Urinary bladder (tissue), 4 donors: Measurements from ENCODE around the gene LMX1B. TPM values are rescaled to one million over a fixed set of nuclear protein-coding genes. Genes with fewer than 3 reads are reported as not detected.

Source experiments
- DNase-seq: peaks from one replicate; pipeline ENCODE4 v3.0.0-alpha.2; 2015; ENCODE audit errors: extremely low spot score
- H3K27ac ChIP-seq: one replicate; pipeline ENCODE4 v1.5.1; 2013; ENCODE audit warnings: low read depth, mild to moderate bottlenecking, moderate library complexity
- H3K36me3 ChIP-seq: one replicate; pipeline ENCODE4 v1.6.1; 2013; ENCODE audit warnings: mild to moderate bottlenecking, moderate library complexity; ENCODE audit not compliant: insufficient read depth
- H3K4me1 ChIP-seq: one replicate; pipeline ENCODE4 v1.6.1; 2013; ENCODE audit warnings: mild to moderate bottlenecking, moderate library complexity; ENCODE audit not compliant: insufficient read depth
- H3K4me3 ChIP-seq: one replicate; pipeline ENCODE4 v1.5.1; 2013; ENCODE audit warnings: low read depth, low read length
- WGBS: extraction: QIAGEN DNeasy Blood & Tissue Kit; methylation state at CpG from one replicate; pipeline ENCODE4 v1.1.7; 2013; 5-methylcytosine and 5-hydroxymethylcytosine counted together
- polyA plus RNA-seq: library from polyadenylated mRNA; stranded (reverse); fragments of 200-250 nt; gene quantifications from one replicate; pipeline ENCODE4 v1.2.3, GENCODE V29; 2013
- total RNA-seq: library from RNA; depleted of rRNA; stranded (reverse); fragments of >200 nt; gene quantifications from one replicate; pipeline ENCODE4 v1.2.3, GENCODE V29; 2014
- donor health status: healthy with polysubstance abuse.
- donor health status: healthy.

Gene LMX1B
- total and polyA plus RNA-seq, 2 donors, result 0.04 TPM; not detected in 1

DNA sequence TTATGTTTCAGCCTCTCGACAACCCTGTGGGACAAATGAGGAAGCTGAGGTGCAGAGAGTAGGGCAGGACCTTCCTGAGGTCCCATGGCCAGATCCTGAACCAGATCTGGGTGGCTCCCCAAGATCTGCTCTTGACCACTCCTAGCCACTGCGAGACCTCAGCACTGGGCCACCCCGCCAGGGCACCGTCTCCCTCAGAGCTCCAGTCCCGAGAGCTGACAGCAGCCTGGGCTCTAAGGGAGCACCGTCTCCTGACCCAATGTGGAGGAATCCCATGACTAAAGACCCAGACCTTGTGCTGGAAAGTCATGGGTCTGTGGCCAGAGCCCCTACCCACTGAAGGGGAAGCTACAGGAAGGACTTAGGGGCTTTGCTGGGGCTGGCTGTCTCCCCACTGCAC lies 4.5 kb upstream of the LMX1B start:
- DNase-seq, result no peak
- 91% methylated on average over 6 of the region's 6 CpGs for WGBS

DNA sequence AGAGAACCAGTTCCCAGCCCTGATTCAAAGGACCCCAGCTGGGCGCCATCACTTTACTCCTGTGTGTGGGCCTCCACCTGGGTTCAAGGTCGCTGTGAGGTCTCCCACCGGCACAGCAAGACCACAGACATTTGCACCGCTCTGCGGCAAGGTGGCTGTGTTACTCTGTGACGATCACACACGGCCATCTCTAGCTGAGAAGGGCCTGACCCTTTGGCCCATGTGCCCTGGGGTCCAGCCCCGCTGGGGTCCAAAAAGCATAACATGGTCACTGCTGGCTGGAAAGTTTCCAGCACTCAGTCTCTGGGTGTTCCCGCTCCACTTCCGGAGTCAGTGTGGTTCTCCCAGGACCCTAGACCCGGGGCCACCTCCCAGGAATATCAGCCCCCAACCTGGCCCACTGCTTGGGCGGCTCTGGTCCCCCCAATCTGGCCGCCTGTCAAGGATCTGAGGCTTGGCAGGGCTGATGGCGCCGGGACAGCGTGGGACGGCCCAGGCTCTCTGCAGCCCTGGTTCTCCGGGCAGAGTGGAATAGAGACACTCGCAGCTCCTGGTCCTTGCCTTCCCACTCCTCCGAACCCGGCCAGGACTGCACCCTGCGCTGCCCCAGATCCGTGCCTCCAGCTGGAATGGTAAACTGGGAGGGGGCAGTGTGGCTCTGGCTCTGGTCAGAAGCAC lies 3.9 kb upstream of the LMX1B start:
- Histone ChIP-seq H3K4me3 (no peak overlapping the region), H3K27ac (no peak overlapping the region), H3K4me1 (peaks cover 3% of the 10 kb centered on the region), H3K36me3 (no peaks in the 10 kb centered on the region)
- DNase-seq, result no peak
- WGBS, result 36% methylated on average over 23 of the region's 23 CpGs

More for the DNA sequence above, 4.5 kb upstream of the LMX1B start:
- Histone ChIP-seq H3K27ac (no peak overlapping the region), H3K36me3 (no peaks in the 10 kb centered on the region), H3K4me1 (peaks cover 3% of the 10 kb centered on the region), H3K4me3 (no peak overlapping the region)

DNA sequence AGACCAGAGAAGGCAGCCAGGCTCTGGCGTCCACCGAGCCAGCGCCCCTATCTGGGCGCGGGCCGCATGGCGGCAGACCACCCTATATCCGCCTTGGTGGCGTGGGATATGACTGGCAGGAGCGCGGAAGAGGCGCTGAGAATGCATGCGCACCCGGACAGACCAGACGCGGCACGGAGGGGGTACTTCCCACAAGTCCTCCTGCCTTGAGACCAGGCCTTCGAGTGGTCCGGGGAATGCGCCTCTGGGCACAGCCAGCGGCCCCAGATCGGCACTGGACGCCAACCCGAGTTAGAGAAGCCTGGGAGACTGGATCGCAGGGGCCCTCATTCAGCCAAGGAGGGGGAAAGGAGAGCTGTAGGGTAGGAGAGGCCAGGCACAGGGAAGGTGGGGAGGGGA lies 2.5 kb upstream of the LMX1B start:
- 4% methylated on average over 25 of the region's 25 CpGs for WGBS
- Histone ChIP-seq H3K4me1 (peaks cover 3% of the 10 kb centered on the region), H3K36me3 (no peaks in the 10 kb centered on the region), H3K4me3 (no peak overlapping the region), H3K27ac (no peak overlapping the region)
- no peak for DNase-seq

DNA sequence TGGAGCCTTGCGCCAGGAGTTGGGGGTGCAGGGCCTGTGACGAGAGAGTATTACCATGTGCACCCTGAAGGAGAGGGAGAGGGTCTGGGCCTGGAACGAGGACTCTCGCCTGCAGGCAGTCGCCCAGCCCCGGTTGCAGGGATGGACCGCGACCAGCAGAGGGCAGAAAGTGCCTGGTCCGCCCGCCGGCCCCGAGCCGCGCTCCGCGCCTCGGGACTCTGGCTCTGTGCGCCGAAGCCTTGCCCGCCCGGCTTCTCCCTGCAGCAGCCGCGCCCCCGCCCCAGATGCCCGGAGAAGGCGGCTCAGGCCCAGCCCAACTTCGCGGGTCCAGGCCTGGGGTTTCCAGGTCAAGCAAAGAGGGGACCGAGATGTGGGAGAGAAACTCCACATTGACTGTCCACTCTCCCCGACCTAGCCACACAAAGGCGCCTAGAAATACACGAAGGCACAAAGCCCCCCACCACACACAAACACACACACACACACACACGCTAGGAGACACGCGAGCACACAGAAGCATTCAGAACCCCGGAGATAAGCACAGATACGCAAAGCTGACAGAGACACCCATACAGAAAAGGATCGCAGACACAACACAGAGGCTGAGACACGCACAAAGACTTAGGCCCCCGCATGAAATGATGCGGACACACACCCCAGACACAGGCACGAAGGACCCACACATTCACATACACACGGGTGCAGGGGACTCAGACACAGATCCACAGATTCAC lies 2.0 kb upstream of the LMX1B start:
- Histone ChIP-seq H3K4me3 (peak overlapping the region; percentile 27), H3K36me3 (no peaks in the 10 kb centered on the region), H3K4me1 (peaks cover 3% of the 10 kb centered on the region), H3K27ac (no peak overlapping the region)
- 2% methylated on average over 43 of the region's 43 CpGs for WGBS
- no peak for DNase-seq

DNA sequence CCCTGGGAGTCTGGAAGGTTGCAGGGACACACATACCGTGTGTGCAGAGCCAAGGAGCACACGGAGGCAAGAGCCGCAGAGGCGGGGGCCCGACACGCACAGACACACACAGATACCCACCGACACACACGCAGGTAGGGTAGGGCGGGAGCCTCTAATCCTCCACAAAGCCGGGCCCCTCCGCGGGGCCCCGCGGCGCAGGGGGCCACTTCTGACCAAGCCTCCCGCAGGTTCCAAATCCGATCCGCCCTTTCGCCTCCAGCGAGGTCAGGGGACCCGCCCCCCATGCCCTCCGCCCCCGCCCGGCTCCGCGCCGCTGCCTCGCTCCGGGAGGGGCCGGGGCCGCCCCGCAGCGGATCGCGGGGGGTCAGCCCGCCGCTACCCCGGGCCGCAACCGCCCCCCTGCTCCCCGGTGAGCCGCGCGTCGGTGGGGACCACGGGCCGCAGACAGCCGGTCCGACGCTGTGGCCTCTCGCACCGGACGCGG lies 1.4 kb upstream of the LMX1B start:
- peak overlapping the region; percentile 27 for H3K4me3 ChIP-seq
- no peak overlapping the region for H3K27ac ChIP-seq
- DNase-seq, result no peak
- H3K4me1 ChIP-seq, result peaks cover 3% of the 10 kb centered on the region
- 2% methylated on average over 54 of the region's 54 CpGs for WGBS
- no peaks in the 10 kb centered on the region for H3K36me3 ChIP-seq

DNA sequence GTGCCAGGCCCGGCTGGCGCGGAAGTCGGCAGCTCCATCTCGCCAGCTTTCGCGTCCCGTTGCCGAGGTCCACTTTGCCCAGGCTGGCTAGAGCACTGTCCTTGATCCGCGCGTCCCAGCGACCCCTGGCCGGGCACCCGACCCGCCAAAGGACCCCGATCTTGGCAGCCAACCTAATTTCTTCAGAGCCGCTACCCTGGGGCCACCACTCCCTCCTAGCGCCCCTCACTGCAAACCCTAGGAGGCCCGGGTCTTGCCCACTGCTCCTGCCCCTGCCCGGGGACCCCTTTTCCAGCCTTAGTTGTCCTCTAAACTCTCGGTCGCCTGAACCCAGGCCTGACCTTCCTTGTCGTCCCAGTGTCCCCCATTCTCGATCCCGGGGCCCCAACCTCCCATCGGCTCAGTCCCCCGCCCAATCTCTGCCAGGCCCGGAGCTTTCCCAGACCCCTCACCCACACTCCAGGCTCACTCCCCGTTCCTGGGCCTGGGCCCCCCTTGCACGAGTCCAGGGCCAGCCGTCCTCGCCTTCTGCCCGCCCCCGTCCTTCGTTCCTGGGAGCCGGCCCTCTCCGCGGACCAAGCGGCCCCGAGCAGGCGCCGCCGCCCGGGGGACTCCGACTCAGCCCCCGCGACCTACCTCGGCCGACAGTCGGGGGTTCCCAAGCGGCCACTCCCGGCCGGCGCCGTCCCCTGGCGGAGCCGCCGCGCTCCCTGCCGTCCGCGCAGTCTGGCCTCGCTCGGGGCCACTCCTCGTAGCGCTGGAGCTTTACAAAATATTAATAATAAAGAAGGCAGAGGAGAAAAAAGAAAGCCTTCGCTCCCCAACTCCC lies 701 bp upstream of the LMX1B start:
- Histone ChIP-seq H3K36me3 (no peaks in the 10 kb centered on the region), H3K27ac (no peak overlapping the region), H3K4me1 (peaks cover 3% of the 10 kb centered on the region), H3K4me3 (peak overlapping the region; percentile 53)
- no peak for DNase-seq
- WGBS, result 3% methylated on average over 68 of the region's 68 CpGs

DNA sequence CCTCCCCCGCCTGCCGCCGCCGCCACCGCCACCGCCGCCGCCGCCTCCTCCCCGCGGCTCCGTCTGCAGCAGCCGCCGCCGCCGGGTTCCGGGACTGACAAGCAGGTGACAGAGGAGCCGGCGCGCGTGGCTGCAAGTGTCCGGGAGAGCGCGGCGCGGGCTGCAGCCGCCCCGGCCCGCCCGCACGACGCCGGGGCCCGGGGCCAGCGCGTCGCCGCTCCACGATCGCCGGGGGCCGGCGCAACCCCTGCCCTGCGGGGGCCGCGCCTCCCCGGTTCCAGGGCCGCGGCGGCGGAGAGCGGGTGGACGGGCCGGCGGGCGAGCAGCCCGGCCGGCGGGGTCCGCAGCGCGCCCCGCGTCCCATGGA lies 343 bp downstream of the LMX1B start:
- Histone ChIP-seq H3K27ac (no peak overlapping the region), H3K36me3 (no peaks in the 10 kb centered on the region), H3K4me3 (peak overlapping the region; percentile 53), H3K4me1 (peaks cover 3% of the 10 kb centered on the region)
- WGBS, result under 1% methylated on average over 63 of the region's 64 CpGs
- DNase-seq, result no peak

DNA sequence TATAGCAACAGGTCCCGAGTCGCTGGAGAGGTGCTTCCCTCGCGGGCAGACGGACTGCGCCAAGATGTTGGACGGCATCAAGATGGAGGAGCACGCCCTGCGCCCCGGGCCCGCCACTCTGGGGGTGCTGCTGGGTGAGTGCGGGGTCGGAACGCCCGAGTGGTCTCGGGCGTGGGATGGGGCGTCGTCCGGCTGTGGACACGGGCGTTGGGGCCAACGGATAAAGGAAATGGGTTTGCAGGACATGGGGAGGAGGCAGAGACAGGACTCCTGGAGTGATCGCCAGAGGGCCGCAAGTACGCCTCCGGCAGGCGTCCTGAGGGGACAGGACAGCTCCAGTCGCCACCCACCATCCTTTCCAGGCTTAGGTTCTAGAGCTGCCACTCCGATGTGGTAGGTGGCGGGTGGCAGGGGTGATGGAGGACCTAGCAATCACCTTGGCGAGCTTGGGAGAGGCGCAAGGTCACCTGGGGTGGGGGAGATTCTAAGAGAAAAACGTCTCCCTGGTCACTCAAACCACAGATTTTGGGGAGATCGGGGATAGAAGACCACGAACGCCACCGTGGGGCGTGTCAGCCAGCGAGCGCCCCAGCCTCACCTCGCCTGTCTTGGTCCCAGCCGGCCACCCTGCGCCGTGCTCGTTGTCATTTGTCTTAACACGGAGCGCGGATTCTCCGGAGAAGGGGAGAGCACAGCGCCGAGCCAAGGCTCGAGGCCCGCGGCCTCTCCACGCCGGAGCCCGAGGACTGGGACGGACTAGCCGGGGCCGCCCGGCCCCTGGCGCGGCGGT lies 922 bp downstream of the LMX1B start:
- WGBS, result 2% methylated on average over 65 of the region's 65 CpGs
- peak overlapping the region; percentile 53 for H3K4me3 ChIP-seq
- DNase-seq, result no peak
- peaks cover 3% of the 10 kb centered on the region for H3K4me1 ChIP-seq
- no peak overlapping the region for H3K27ac ChIP-seq
- H3K36me3 ChIP-seq, result no peaks in the 10 kb centered on the region

DNA sequence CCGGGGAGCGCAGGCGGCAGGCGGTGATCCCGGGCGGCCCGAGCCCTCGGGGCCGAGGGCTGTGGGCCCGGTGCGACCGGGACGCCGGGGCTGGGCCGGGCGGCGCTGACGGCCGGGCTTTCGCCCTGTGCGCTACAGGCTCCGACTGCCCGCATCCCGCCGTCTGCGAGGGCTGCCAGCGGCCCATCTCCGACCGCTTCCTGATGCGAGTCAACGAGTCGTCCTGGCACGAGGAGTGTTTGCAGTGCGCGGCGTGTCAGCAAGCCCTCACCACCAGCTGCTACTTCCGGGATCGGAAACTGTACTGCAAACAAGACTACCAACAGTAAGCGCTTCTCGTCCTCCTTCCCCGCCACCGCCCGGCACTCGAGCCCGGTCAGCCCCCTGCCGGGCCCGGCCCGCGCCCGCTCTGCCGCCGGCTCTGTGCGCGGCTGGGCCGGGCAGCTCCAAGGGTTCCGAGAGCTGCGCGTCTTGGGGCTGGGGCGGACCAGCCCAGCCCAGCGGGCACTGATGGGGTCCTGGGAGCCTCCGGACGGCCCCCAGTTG lies 1.6 kb downstream of the LMX1B start:
- DNase-seq, result no peak
- H3K4me3 ChIP-seq, result no peak overlapping the region
- H3K4me1 ChIP-seq, result peaks cover 3% of the 10 kb centered on the region
- no peaks in the 10 kb centered on the region for H3K36me3 ChIP-seq
- H3K27ac ChIP-seq, result no peak overlapping the region
- 4% methylated on average over 62 of the region's 62 CpGs for WGBS

DNA sequence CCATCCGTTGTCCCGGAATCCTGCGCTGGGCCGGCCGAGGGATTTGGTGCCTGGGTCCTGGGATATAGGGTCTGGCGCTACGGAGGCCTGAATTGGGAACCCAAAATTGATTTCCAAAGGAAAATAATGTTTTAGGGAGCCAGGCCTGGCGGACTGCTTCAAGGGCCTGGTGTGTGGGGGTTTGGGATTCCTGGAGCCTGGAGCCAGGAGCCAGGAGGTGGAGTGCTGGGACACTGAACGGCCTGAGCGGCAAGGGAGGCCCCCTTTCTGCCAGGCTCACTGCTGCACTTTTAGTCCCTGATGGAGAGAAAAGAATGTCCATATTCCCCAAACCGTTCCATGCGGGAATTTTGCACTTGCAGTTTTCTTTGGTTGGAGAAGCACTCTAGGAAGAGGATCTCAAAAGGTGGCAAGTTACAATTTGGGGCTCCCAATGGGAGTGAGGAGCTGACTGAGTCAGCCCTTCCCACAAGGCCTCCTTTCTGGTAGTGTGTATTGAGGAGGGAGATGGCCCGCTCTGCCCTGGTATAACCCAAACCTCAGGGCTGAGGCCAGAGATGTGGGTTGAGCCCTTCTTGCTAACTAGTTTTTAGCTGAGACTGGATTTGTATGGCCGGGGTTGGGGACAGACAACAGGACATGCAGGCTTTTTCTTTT lies 2.2 kb downstream of the LMX1B start:
- Histone ChIP-seq H3K36me3 (no peaks in the 10 kb centered on the region), H3K4me1 (peaks cover 3% of the 10 kb centered on the region), H3K27ac (no peak overlapping the region), H3K4me3 (no peak overlapping the region)
- no peak for DNase-seq
- 49% methylated on average over 14 of the region's 14 CpGs for WGBS

DNA sequence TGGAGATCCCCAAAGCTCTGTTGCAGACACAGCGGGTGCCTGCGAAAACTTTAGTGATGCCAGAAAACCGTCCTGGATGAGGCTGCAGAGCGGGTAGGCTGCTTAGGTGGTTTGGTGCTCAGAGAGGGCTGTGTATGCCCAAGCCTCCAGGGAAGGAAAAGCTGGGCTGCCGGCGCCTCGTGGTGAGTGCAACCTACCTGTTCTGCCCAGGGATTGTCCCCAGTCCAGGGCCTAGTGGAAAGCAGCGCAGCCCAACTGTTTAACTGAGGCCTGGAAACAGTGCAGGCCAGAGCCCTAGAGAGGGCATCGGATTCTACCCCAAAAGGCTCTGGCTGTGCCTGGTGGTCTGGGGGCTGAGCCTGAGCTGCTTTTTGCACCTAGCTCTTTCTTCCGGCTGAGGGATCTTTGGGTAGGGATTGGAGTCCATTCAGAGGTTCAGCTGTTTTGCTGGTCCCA lies 2.8 kb downstream of the LMX1B start:
- DNase-seq, result no peak
- Histone ChIP-seq H3K4me1 (peaks cover 3% of the 10 kb centered on the region), H3K27ac (no peak overlapping the region), H3K4me3 (no peak overlapping the region), H3K36me3 (no peaks in the 10 kb centered on the region)
- 87% methylated on average over 10 of the region's 10 CpGs for WGBS

DNA sequence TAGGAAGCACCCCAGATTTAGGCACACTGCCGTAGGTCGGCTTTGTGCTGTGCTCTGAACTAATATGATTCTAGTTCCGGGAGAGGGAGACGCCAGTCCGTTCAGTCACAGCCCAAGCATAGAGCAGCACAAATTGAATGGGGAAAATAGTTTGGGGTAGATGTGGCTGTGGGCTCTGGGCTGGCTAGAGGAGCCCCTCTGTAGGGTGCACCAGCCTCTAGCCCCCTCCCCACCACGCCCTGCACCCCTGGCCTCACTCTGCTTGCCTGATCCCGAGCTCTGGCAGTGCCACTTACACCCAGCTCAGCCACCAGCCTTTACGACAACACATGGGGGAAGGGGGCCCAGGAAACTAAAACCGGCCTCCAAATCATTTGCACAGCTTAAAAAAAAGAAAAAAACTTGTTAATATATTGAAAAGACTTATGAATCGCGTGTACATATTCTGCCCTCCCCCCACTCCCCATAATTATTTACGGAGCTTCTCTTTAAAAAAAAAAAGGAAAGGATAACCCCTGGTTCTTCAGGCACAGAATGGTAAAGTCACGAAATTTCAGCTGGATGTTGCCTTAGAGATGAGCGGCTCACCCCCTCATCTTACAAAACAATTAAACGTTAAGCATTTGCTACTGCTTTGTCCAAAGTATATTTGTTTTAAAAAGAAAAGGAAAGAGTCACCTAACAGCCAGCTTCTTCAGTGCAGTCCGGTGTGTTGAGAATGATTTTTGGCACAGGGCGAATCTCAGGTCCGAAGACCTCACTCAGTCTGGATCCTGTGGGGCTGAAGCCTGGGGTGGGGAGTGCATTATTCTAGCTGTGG lies 3.5 kb downstream of the LMX1B start:
- 49% methylated on average over 18 of the region's 18 CpGs for WGBS
- DNase-seq, result no peak
- H3K4me3 ChIP-seq, result no peak overlapping the region
- H3K36me3 ChIP-seq, result no peaks in the 10 kb centered on the region
- no peak overlapping the region for H3K27ac ChIP-seq
- H3K4me1 ChIP-seq, result peaks cover 3% of the 10 kb centered on the region
